Activated T-helper 1 cell treated with anti-CD3 and anti-CD28 coated beads, Interleukin-12 subunit alpha, Interleukin-12 subunit beta, Interleukin-2, Interleukin-4 antibody, amounts not matched to agents 30 ng/mL and 10 ng/mL and 1 ng/mL, durations not matched to agents 14 hours and 24 hours and 36 hours (primary cell): ENCODE results near the gene CAPN12. TPM values are rescaled to one million over a fixed set of nuclear protein-coding genes. Genes with fewer than 3 reads are reported as not detected.

Experiments used
- DNase-seq: peaks from one replicate; pipeline ENCODE4 v3.0.0; 2021; ENCODE audit warnings: low spot score
- H3K27ac Mint-ChIP-seq: one replicate; pipeline ENCODE4 v1.8.0; 2021; ENCODE audit warnings: mild to moderate bottlenecking, mixed read lengths
- H3K27me3 Mint-ChIP-seq: one replicate; pipeline ENCODE4 v1.8.0; 2022; ENCODE audit warnings: mild to moderate bottlenecking, moderate library complexity, mixed read lengths; ENCODE audit not compliant: insufficient read depth
- H3K36me3 Mint-ChIP-seq: one replicate; pipeline ENCODE4 v1.8.0; 2021; ENCODE audit warnings: low read depth, mixed read lengths
- H3K4me1 Mint-ChIP-seq: one replicate; pipeline ENCODE4 v1.8.0; 2021; ENCODE audit warnings: low read depth, mixed read lengths
- H3K4me3 Mint-ChIP-seq: one replicate; pipeline ENCODE4 v1.8.0; 2021; ENCODE audit warnings: mild to moderate bottlenecking, moderate library complexity, mixed read lengths
- H3K9me3 Mint-ChIP-seq: one replicate; pipeline ENCODE4 v1.8.0; 2021; ENCODE audit warnings: mixed read lengths
- intact Hi-C: fragments of 100-400 bp; cut with micrococcal nuclease; formaldehyde crosslinking; loops from one replicate; pipeline ENCODE4 v1.15.1; 2024
- total RNA-seq: library from RNA; stranded (reverse); gene quantifications from 2 replicates; pipeline ENCODE4 v1.2.3, GENCODE V29; 2022

CAPN12 gene
- total RNA-seq, 1 donor from 2014 or later = 2.5 TPM

GRCh38 chr19:38740257-38740592 is 4.0 kb downstream of the CAPN12 start:
- Mint-ChIP-seq H3K4me3 (no peak overlapping the region), H3K36me3 (peaks cover 3% of the 10 kb centered on the region), H3K4me1 (peaks cover 19% of the 10 kb centered on the region), H3K27ac (no peak overlapping the region), H3K27me3 (peaks cover 8% of the 10 kb centered on the region), H3K9me3 (no peaks in the 10 kb centered on the region)
- no peak for DNase-seq
- intact Hi-C loops = no loop called here

DNA sequence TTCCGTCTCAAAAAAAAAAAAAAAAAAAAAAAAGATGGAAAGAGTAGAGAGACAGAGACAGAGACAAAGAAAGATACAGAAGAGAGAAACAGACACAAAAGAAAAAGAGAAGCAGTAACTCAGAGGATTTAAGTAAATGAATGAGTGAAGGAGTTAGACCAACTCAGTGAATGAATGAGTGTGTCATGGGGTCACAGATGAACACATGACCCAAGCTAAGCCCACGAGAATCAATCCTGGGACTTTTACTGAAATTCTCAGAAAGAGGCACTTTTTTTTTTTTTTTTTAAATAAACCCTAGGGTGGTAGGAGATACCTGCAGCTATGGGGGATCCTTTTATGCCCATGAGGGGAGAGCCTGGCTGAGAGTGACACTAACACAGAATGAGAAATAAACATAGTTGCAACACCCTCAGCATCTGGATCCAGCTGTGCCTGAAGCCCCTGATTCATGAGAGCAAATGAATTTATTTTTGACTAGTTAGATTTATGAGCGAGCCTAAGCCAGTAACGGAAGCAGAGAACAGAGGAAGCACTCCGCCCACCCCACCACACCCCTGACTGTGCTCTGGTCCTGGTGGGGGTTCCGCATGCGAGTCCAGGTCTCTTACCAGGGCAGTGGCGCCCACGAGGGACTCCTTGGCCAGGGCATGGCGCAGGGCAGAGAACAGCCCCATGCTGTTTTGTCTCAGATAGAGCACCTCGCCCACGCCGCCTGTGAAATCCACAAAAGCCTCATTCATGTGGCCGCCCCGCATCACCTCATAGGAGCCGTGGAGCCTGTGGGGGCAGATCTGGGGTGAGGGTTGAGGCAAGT is 4.6 kb downstream of the CAPN12 start:
- H3K4me1 Mint-ChIP-seq = peaks cover 25% of the 10 kb centered on the region
- no peaks in the 10 kb centered on the region for H3K9me3 Mint-ChIP-seq
- H3K27ac Mint-ChIP-seq = no peak overlapping the region
- DNase-seq = no peak
- H3K36me3 Mint-ChIP-seq = peaks cover 3% of the 10 kb centered on the region
- no peak overlapping the region for H3K4me3 Mint-ChIP-seq
- intact Hi-C loops = no loop called here
- peaks cover 8% of the 10 kb centered on the region for H3K27me3 Mint-ChIP-seq

GRCh38 chr19:38737921-38738737 is 6.1 kb downstream of the CAPN12 start:
- Mint-ChIP-seq H3K27ac (peak overlapping the region; percentile 11), H3K27me3 (peaks cover 8% of the 10 kb centered on the region), H3K4me1 (peaks cover 39% of the 10 kb centered on the region), H3K36me3 (peaks cover 3% of the 10 kb centered on the region), H3K4me3 (peak overlapping the region; percentile 57), H3K9me3 (no peaks in the 10 kb centered on the region)
- DNase-seq = no peak
- intact Hi-C loops = loop anchor here (2.0 kb wide), 1 partner anchor 401 kb away; no protein-coding TSS in a partner anchor

- H3K9me3 Mint-ChIP-seq = no peaks in the 10 kb centered on the region
- H3K4me3 Mint-ChIP-seq = peak overlapping the region; percentile 57
- no peak for DNase-seq
- H3K27ac Mint-ChIP-seq = peak overlapping the region; percentile 11
- peaks cover 8% of the 10 kb centered on the region for H3K36me3 Mint-ChIP-seq
- intact Hi-C loops = loop anchor here (2.0 kb wide), 1 partner anchor 401 kb away; no protein-coding TSS in a partner anchor
- H3K27me3 Mint-ChIP-seq = peaks cover 8% of the 10 kb centered on the region
- peaks cover 44% of the 10 kb centered on the region for H3K4me1 Mint-ChIP-seq
Measured at GRCh38 chr19:38737281-38737865, 6.9 kb downstream of the CAPN12 start.

DNA sequence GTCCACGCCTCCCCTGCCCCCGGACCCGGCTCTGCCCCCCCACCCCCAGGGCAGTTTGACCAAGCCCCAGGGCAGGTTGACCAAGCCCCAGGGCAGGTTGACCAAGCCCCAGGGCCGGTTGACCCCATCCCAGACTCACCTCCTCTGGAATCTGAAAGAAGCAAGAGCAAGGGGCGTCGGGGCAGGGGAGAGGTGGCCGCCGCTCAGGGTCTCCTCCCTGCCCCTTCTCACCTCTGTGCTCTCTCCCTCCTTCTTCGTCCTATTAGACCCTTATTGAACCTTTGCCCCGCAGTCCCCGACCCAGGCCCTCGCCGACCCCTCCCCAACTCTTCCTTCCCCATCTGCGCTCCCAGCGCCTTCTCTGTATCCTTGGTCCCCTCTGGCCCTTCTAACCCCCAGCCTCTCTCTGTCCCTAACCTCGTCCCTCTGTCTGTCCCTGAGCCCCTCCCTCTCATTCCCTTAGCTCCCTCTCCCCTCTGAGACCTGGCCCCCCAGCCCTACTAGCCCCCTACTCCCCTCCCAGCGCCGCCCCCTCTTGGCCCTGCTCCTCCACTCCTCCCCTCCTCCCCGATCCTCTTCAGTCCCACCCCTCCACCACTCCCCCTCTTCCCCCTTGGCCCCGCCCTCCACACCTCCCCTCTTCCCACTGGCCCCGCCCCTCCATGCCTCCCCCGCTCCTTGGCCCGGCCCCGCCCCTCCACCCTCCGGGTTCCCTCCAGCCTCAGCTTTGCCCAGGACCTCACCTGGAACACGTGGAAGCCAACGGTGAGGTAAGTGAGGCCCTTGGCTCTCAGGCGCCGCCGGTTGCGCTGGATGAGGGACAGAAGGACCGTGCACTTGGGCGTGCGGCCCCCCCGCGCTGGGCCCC is 7.6 kb downstream of the CAPN12 start:
- H3K4me1 Mint-ChIP-seq = peaks cover 45% of the 10 kb centered on the region
- peak overlapping the region; percentile 61 for H3K4me3 Mint-ChIP-seq
- DNase-seq = peak; percentile 38
- H3K27ac Mint-ChIP-seq = peak overlapping the region; percentile 48
- peaks cover 12% of the 10 kb centered on the region for H3K36me3 Mint-ChIP-seq
- H3K9me3 Mint-ChIP-seq = no peaks in the 10 kb centered on the region
- intact Hi-C loops = loop anchor here (2.0 kb wide), 1 partner anchor 400 kb away; no protein-coding TSS in a partner anchor
- peaks cover 8% of the 10 kb centered on the region for H3K27me3 Mint-ChIP-seq

GRCh38 chr19:38736036-38736412 is 8.2 kb downstream of the CAPN12 start:
- H3K27ac Mint-ChIP-seq = peak overlapping the region; percentile 72
- H3K9me3 Mint-ChIP-seq = no peaks in the 10 kb centered on the region
- H3K27me3 Mint-ChIP-seq = peaks cover 8% of the 10 kb centered on the region
- H3K4me3 Mint-ChIP-seq = peak overlapping the region; percentile 61
- H3K4me1 Mint-ChIP-seq = peaks cover 45% of the 10 kb centered on the region
- H3K36me3 Mint-ChIP-seq = peaks cover 12% of the 10 kb centered on the region
- peak; percentile 40 for DNase-seq
- intact Hi-C loops = loop anchor here (2.0 kb wide), 1 partner anchor 399 kb away; no protein-coding TSS in a partner anchor

DNA sequence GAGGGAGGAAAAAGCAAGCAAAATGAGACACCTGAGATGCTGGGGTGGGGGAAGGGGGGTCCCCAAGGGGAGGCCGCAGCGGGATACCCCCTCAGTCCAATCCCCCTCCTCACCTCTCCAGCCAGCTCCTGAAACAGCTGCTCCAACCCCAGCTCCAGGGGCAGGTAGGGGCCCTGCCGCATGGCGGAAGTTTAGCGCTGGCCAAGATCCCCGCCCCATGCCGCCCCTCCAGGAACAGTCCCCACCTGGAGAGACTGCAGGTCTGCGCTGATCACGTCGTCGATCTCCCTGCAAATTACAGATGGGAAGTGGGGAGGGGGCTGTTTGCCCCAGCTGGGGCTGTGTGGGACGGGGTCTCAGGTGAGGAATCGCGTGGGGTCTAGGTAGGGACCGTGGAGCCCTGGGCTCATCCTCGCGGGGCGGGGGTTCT is 9.0 kb downstream of the CAPN12 start:
- no peak for DNase-seq
- Mint-ChIP-seq H3K27ac (peak overlapping the region; percentile 89), H3K9me3 (no peaks in the 10 kb centered on the region), H3K27me3 (peaks cover 8% of the 10 kb centered on the region), H3K36me3 (peaks cover 16% of the 10 kb centered on the region), H3K4me1 (peaks cover 45% of the 10 kb centered on the region), H3K4me3 (peak overlapping the region; percentile 67)
- intact Hi-C loops = loop anchor here (2.0 kb wide), 1 partner anchor 196 kb away; the partner anchor contains the start of genes MRPS12 and SARS2

- Mint-ChIP-seq H3K4me1 (peaks cover 44% of the 10 kb centered on the region), H3K9me3 (no peaks in the 10 kb centered on the region)
- intact Hi-C loops = loop anchor here (2.0 to 5.0 kb wide), 2 partner anchors 77 to 196 kb away; partner anchors contain the start of genes MRPS12 and SARS2
Measured at GRCh38 chr19:38734426-38735256, 9.6 kb downstream of the CAPN12 start.

GRCh38 chr19:38734176-38734425 is 10.2 kb downstream of the CAPN12 start:
- H3K4me1 Mint-ChIP-seq = peaks cover 44% of the 10 kb centered on the region
- H3K27ac Mint-ChIP-seq = peak overlapping the region; percentile 89
- intact Hi-C loops = loop anchor here (2.0 to 5.0 kb wide), 2 partner anchors 77 to 197 kb away; partner anchors contain the start of genes MRPS12 and SARS2
- peak overlapping the region; percentile 67 for H3K4me3 Mint-ChIP-seq
- no peak for DNase-seq
- H3K9me3 Mint-ChIP-seq = no peaks in the 10 kb centered on the region
- peaks cover 23% of the 10 kb centered on the region for H3K36me3 Mint-ChIP-seq
- peaks cover 8% of the 10 kb centered on the region for H3K27me3 Mint-ChIP-seq

More at GRCh38 chr19:38734426-38735256, 9.6 kb downstream of the CAPN12 start:
- Mint-ChIP-seq H3K27me3 (peaks cover 8% of the 10 kb centered on the region), H3K36me3 (peaks cover 20% of the 10 kb centered on the region), H3K4me3 (peak overlapping the region; percentile 67), H3K27ac (peak overlapping the region; percentile 89)
- DNase-seq = peak; percentile 24

DNA sequence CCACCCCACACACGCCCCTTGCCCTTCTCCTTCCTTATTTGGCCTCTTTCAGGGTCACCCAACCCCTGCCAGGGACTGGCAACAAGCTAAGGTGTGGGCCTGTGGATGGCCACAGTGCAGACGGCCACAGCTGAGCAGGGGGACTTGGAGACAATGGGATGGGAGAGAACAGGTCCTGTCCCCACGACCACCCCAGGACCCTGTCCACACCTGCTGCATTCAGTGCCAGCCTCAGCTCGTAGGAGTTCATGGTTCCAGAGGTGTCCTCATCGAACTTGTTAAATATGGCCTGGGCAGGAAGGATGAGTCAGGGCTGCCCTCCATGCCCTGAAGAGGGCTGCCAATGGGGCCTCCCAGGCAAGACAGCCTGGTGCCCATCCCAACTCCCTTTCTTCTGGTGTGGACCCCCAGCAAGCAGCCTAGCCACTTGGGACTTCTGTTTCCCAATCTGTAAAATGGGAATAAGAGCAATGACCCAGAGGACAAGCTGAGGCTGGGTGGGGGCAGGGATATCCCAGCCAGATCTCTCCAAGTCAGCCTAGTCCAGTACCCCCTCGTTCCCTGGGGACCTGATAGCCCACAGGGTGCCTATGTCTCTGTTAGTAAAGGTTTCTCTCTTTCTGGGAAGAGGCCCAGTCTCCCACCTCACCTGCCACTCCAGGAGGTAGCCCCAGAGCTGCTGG is 10.6 kb downstream of the CAPN12 start:
- peak overlapping the region; percentile 89 for H3K27ac Mint-ChIP-seq
- H3K9me3 Mint-ChIP-seq = no peaks in the 10 kb centered on the region
- intact Hi-C loops = loop anchor here (2.0 to 5.0 kb wide), 2 partner anchors 76 to 197 kb away; partner anchors contain the start of genes MRPS12 and SARS2
- peak overlapping the region; percentile 67 for H3K4me3 Mint-ChIP-seq
- H3K36me3 Mint-ChIP-seq = peaks cover 26% of the 10 kb centered on the region
- no peak for DNase-seq
- H3K4me1 Mint-ChIP-seq = peaks cover 42% of the 10 kb centered on the region
- H3K27me3 Mint-ChIP-seq = peaks cover 8% of the 10 kb centered on the region

GRCh38 chr19:38733241-38733492 is 11.1 kb downstream of the CAPN12 start:
- intact Hi-C loops = loop anchor here (5.0 kb wide), 1 partner anchor 76 kb away; no protein-coding TSS in a partner anchor
- Mint-ChIP-seq H3K27me3 (peaks cover 8% of the 10 kb centered on the region), H3K4me1 (peaks cover 39% of the 10 kb centered on the region), H3K27ac (peak overlapping the region; percentile 89), H3K9me3 (no peaks in the 10 kb centered on the region), H3K4me3 (no peak overlapping the region), H3K36me3 (peaks cover 29% of the 10 kb centered on the region)
- DNase-seq = no peak
